ENCODE data around the gene CTNNA3. TPM values are rescaled to one million over a fixed set of nuclear protein-coding genes. Genes with fewer than 3 reads are reported as not detected.
A peak's percentile ranks its signal among the peaks of the same experiment; 100 is the strongest.

CTNNA3 gene
- total and polyA plus RNA-seq, 2 of the 4 experiments (the other 2 are of a cell fraction): 0.19 to 0.90 TPM

DNA sequence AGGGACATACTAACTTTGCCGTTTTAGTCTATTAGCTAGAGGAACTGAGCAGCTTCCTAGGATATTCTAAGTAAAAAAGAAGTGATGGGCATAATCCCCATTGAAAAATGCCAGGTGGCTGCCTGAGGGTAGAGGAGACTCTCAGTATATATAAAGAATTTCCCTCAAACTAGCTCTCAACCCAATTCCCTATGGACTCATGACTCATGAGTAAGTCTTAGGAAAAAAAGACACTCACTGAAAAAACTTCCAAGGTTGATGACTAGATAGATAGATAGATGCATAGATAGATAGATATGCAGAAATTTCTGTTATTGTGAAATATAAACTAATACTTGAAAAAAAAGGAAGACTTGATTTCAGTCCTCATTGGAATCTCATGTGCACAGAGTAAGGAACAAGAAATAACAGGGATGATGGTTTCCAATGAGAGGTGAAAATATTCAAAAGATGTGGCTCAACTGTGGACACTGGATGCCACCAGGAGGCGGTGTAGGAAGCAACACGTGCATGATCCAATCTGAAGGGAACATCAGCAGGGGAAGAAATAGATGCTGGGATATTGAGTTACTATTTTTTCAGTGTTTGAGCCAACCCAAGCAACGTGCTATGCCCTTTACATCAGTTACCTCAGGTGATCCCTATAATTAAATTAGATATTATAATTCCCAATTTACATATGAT is 1481.1 kb downstream of the CTNNA3 start:
- BruUV-seq (replicated peaks): no TSS peak
- peak; percentile 0 for DNase-seq
- in situ Hi-C loops (cut with MboI; ENCODE audit: low sequenced_read_pairs) (no loop called here), intact Hi-C loops (cut with micrococcal nuclease) (no loop called here), dilution Hi-C loops (cut with HindIII; ENCODE audit: low sequenced_read_pairs, unreplicated experiment) (no loop called here)
- no peak overlapping the region for H3K4ac ChIP-seq (ENCODE audit: low read depth, low read length)
- H3K23ac ChIP-seq (ENCODE audit: low read depth, low read length): no peak overlapping the region
- no peaks in the 10 kb centered on the region for H3K4me1 ChIP-seq (ENCODE audit: control insufficient read depth, insufficient read depth, low read length)
- no peaks in the 10 kb centered on the region for H3K27me3 ChIP-seq (ENCODE audit: control insufficient read depth, insufficient read depth, low read length)
- H4K20me1 ChIP-seq (ENCODE audit: insufficient read depth, low read length): no peaks in the 10 kb centered on the region
- H3K9me1 ChIP-seq (ENCODE audit: insufficient read depth, low read length): no peaks in the 10 kb centered on the region
- ATAC-seq (ENCODE audit: low read depth): no peak
- H3K4me2 ChIP-seq (ENCODE audit: low read depth, low read length): no peak overlapping the region
- H3K4me3 ChIP-seq (ENCODE audit: insufficient read depth, low read depth, low read length): no peak overlapping the region
- no peaks in the 10 kb centered on the region for H3K79me1 ChIP-seq (ENCODE audit: low read depth in 1 of 2, low read length in 2 of 2)
- H4K5ac ChIP-seq (ENCODE audit: low read depth, low read length): no peak overlapping the region
- H3K14ac ChIP-seq (replicated peaks; ENCODE audit: low read depth, low read length): no peak overlapping the region
- no CpG with 5 or more reads among the region's 4 CpGs for WGBS, 2 experiments (ENCODE audit: extremely low coverage in 2 of 2, insufficient read length in 1 of 2)
- no peak overlapping the region for H3K27ac ChIP-seq (ENCODE audit: insufficient read depth, low read length)
- H2BK5ac ChIP-seq (ENCODE audit: low read depth, low read length, poor library complexity, severe bottlenecking): no peak overlapping the region
- TF ChIP-seq BHLHE40 (IDR thresholded peaks at IDR 0.05; ENCODE audit: low read depth, low read length) (peak; percentile 7; the same call in 1 of the 2 replicates), POLR2A (IDR thresholded peaks at IDR 0.05; ENCODE audit: low read depth, low read length) (no peak), RAD21 (IDR thresholded peaks at IDR 0.05; ENCODE audit: low read length) (no peak), RCOR1 (IDR thresholded peaks at IDR 0.05; ENCODE audit: insufficient replicate concordance, low read length) (no peak), NFE2L2 (IDR thresholded peaks at IDR 0.05; ENCODE audit: low read depth, low read length) (no peak), RFX5 (IDR thresholded peaks at IDR 0.05; ENCODE audit: low read depth, low read length) (no peak), FOS (IDR thresholded peaks at IDR 0.05; ENCODE audit: low read depth, low read length) (no peak), CHD1 (IDR thresholded peaks at IDR 0.05; ENCODE audit: low read depth, low read length) (no peak), CEBPB (IDR thresholded peaks at IDR 0.05; ENCODE audit: low read depth, low read length) (no peak), SMC3 (IDR thresholded peaks at IDR 0.05; ENCODE audit: low read depth, low read length) (no peak)
- TF ChIP-seq, protein P1, sequence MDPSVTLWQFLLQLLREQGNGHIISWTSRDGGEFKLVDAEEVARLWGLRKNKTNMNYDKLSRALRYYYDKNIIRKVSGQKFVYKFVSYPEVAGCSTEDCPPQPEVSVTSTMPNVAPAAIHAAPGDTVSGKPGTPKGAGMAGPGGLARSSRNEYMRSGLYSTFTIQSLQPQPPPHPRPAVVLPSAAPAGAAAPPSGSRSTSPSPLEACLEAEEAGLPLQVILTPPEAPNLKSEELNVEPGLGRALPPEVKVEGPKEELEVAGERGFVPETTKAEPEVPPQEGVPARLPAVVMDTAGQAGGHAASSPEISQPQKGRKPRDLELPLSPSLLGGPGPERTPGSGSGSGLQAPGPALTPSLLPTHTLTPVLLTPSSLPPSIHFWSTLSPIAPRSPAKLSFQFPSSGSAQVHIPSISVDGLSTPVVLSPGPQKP (IDR thresholded peaks at IDR 0.05; ENCODE audit: borderline replicate concordance, low read depth, low read length): no peak
- TF ChIP-seq, protein P2, sequence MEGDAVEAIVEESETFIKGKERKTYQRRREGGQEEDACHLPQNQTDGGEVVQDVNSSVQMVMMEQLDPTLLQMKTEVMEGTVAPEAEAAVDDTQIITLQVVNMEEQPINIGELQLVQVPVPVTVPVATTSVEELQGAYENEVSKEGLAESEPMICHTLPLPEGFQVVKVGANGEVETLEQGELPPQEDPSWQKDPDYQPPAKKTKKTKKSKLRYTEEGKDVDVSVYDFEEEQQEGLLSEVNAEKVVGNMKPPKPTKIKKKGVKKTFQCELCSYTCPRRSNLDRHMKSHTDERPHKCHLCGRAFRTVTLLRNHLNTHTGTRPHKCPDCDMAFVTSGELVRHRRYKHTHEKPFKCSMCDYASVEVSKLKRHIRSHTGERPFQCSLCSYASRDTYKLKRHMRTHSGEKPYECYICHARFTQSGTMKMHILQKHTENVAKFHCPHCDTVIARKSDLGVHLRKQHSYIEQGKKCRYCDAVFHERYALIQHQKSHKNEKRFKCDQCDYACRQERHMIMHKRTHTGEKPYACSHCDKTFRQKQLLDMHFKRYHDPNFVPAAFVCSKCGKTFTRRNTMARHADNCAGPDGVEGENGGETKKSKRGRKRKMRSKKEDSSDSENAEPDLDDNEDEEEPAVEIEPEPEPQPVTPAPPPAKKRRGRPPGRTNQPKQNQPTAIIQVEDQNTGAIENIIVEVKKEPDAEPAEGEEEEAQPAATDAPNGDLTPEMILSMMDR (conservative IDR thresholded peaks at IDR 0.05; ENCODE audit: low read depth, low read length): peak; percentile 23
- H2BK15ac ChIP-seq (ENCODE audit: low read depth, low read length): no peak overlapping the region
- no peak overlapping the region for H3K56ac ChIP-seq (ENCODE audit: extremely low read depth, insufficient read depth, low read length)
- no peak overlapping the region for H2BK20ac ChIP-seq (ENCODE audit: low read depth, low read length)
- H2AFZ ChIP-seq (replicated peaks; ENCODE audit: low read length, poor library complexity): no peak overlapping the region
- no peak overlapping the region for H2AK9ac ChIP-seq (replicated peaks; ENCODE audit: low read depth, low read length, poor library complexity)
- ChIA-PET CTCF (no interaction called here), POLR2A (ENCODE audit: unreplicated experiment) (no interaction called here)
- H2BK120ac ChIP-seq (ENCODE audit: low read depth, low read length): no peak overlapping the region
- H3K18ac ChIP-seq (ENCODE audit: low read depth, low read length): no peak overlapping the region
- no peak overlapping the region for H3K9ac ChIP-seq (ENCODE audit: low read depth, low read length)
- H3K36me3 ChIP-seq (ENCODE audit: control insufficient read depth, insufficient read depth, low read length): no peaks in the 10 kb centered on the region
- no peak overlapping the region for H2AK5ac ChIP-seq (ENCODE audit: low read depth, low read length)
- no peak overlapping the region for H4K91ac ChIP-seq (ENCODE audit: insufficient read depth, low read depth, low read length)
- H3K9me3 ChIP-seq (ENCODE audit: control insufficient read depth, insufficient read depth, low read length): no peaks in the 10 kb centered on the region
- no peak overlapping the region for H4K8ac ChIP-seq (ENCODE audit: low read depth in 2 of 2, low read length in 2 of 2)
